ENCODE measurements around the gene CTAG2.

Gene CTAG2

GRCh38 chrX:154661899-154662298 is 8.5 kb upstream of the CTAG2 start:
- no peaks in the 10 kb centered on the region for H3K27me3 ChIP-seq (ENCODE audit: insufficient read depth, insufficient read length)
- no peak overlapping the region for H3K4me3 ChIP-seq (ENCODE audit: insufficient read length, low read depth)
- TF ChIP-seq SUZ12 (IDR thresholded peaks at IDR 0.05; ENCODE audit: extremely low read depth, insufficient read depth, insufficient read length), result no peak
- no peak for TF ChIP-seq ZNF274 (IDR thresholded peaks at IDR 0.05; ENCODE audit: low read depth, low read length)
- no peak for TF ChIP-seq YY1 (IDR thresholded peaks at IDR 0.05; ENCODE audit: insufficient read depth, insufficient read length)
- DNase-seq (ENCODE audit: low read depth, low spot score), result no peak
- no peaks in the 10 kb centered on the region for H3K36me3 ChIP-seq (ENCODE audit: insufficient read depth, insufficient read length, low read length)
- 0 out of 2 replicates have a peak, but pooled peaks cover 9% of the 10 kb centered on the region for H3K9me3 ChIP-seq (ENCODE audit: insufficient read depth, low read length)
- H3K9ac ChIP-seq (ENCODE audit: insufficient read length, low read depth), result no peak overlapping the region
- H3K4me1 ChIP-seq (ENCODE audit: insufficient read depth, insufficient read length), result no peaks in the 10 kb centered on the region

GRCh38 chrX:154661170-154661569 is 7.8 kb upstream of the CTAG2 start:
- TF ChIP-seq SUZ12 (IDR thresholded peaks at IDR 0.05; ENCODE audit: extremely low read depth, insufficient read depth, insufficient read length), result no peak
- TF ChIP-seq ZNF274 (IDR thresholded peaks at IDR 0.05; ENCODE audit: low read depth, low read length), result no peak
- no peak for TF ChIP-seq YY1 (IDR thresholded peaks at IDR 0.05; ENCODE audit: insufficient read depth, insufficient read length)
- H3K9ac ChIP-seq (ENCODE audit: insufficient read length, low read depth), result no peak overlapping the region
- no peak for DNase-seq (ENCODE audit: low read depth, low spot score)
- H3K9me3 ChIP-seq (ENCODE audit: insufficient read depth, low read length), result 0 out of 2 replicates have a peak, but pooled peaks cover 9% of the 10 kb centered on the region
- H3K4me1 ChIP-seq (ENCODE audit: insufficient read depth, insufficient read length), result no peaks in the 10 kb centered on the region
- no peak overlapping the region for H3K4me3 ChIP-seq (ENCODE audit: insufficient read length, low read depth)
- H3K36me3 ChIP-seq (ENCODE audit: insufficient read depth, insufficient read length, low read length), result no peaks in the 10 kb centered on the region
- no peaks in the 10 kb centered on the region for H3K27me3 ChIP-seq (ENCODE audit: insufficient read depth, insufficient read length)

- Histone ChIP-seq H3K9ac (ENCODE audit: insufficient read length, low read depth) (no peak overlapping the region), H3K27me3 (ENCODE audit: insufficient read depth, insufficient read length) (no peaks in the 10 kb centered on the region), H3K4me1 (ENCODE audit: insufficient read depth, insufficient read length) (no peaks in the 10 kb centered on the region), H3K36me3 (ENCODE audit: insufficient read depth, insufficient read length, low read length) (no peaks in the 10 kb centered on the region), H3K4me3 (ENCODE audit: insufficient read length, low read depth) (no peak overlapping the region), H3K9me3 (ENCODE audit: insufficient read depth, low read length) (0 out of 2 replicates have a peak, but pooled peaks cover 9% of the 10 kb centered on the region)
- no peak for DNase-seq (ENCODE audit: low read depth, low spot score)
- TF ChIP-seq YY1 (IDR thresholded peaks at IDR 0.05; ENCODE audit: insufficient read depth, insufficient read length), result no peak
- TF ChIP-seq ZNF274 (IDR thresholded peaks at IDR 0.05; ENCODE audit: low read depth, low read length), result no peak
- TF ChIP-seq SUZ12 (IDR thresholded peaks at IDR 0.05; ENCODE audit: extremely low read depth, insufficient read depth, insufficient read length), result no peak
These were observed 7.2 kb upstream of the CTAG2 start for GRCh38 chrX:154660541-154660940.

GRCh38 chrX:154658957-154659356 is 5.6 kb upstream of the CTAG2 start:
- Histone ChIP-seq H3K27me3 (ENCODE audit: insufficient read depth, insufficient read length) (no peaks in the 10 kb centered on the region), H3K4me3 (ENCODE audit: insufficient read length, low read depth) (no peak overlapping the region), H3K9ac (ENCODE audit: insufficient read length, low read depth) (no peak overlapping the region), H3K9me3 (ENCODE audit: insufficient read depth, low read length) (0 out of 2 replicates have a peak, but pooled peaks cover 9% of the 10 kb centered on the region), H3K36me3 (ENCODE audit: insufficient read depth, insufficient read length, low read length) (no peaks in the 10 kb centered on the region), H3K4me1 (ENCODE audit: insufficient read depth, insufficient read length) (no peaks in the 10 kb centered on the region)
- TF ChIP-seq YY1 (IDR thresholded peaks at IDR 0.05; ENCODE audit: insufficient read depth, insufficient read length), result no peak
- no peak for TF ChIP-seq SUZ12 (IDR thresholded peaks at IDR 0.05; ENCODE audit: extremely low read depth, insufficient read depth, insufficient read length)
- no peak for TF ChIP-seq ZNF274 (IDR thresholded peaks at IDR 0.05; ENCODE audit: low read depth, low read length)
- no peak for DNase-seq (ENCODE audit: low read depth, low spot score)

GRCh38 chrX:154658187-154658586 is 4.8 kb upstream of the CTAG2 start:
- Histone ChIP-seq H3K36me3 (ENCODE audit: insufficient read depth, insufficient read length, low read length) (no peaks in the 10 kb centered on the region), H3K4me1 (ENCODE audit: insufficient read depth, insufficient read length) (no peaks in the 10 kb centered on the region), H3K4me3 (ENCODE audit: insufficient read length, low read depth) (no peak overlapping the region), H3K9ac (ENCODE audit: insufficient read length, low read depth) (no peak overlapping the region), H3K9me3 (ENCODE audit: insufficient read depth, low read length) (0 out of 2 replicates have a peak, but pooled peaks cover 8% of the 10 kb centered on the region), H3K27me3 (ENCODE audit: insufficient read depth, insufficient read length) (no peaks in the 10 kb centered on the region)
- TF ChIP-seq SUZ12 (IDR thresholded peaks at IDR 0.05; ENCODE audit: extremely low read depth, insufficient read depth, insufficient read length) (no peak), YY1 (IDR thresholded peaks at IDR 0.05; ENCODE audit: insufficient read depth, insufficient read length) (no peak), ZNF274 (IDR thresholded peaks at IDR 0.05; ENCODE audit: low read depth, low read length) (no peak)
- DNase-seq (ENCODE audit: low read depth, low spot score), result no peak

GRCh38 chrX:154657226-154657805 is 3.9 kb upstream of the CTAG2 start:
- H3K4me3 ChIP-seq (ENCODE audit: insufficient read length, low read depth), result no peak overlapping the region
- H3K4me1 ChIP-seq (ENCODE audit: insufficient read depth, insufficient read length), result no peaks in the 10 kb centered on the region
- no peak overlapping the region for H3K9ac ChIP-seq (ENCODE audit: insufficient read length, low read depth)
- TF ChIP-seq ZNF274 (IDR thresholded peaks at IDR 0.05; ENCODE audit: low read depth, low read length) (no peak), YY1 (IDR thresholded peaks at IDR 0.05; ENCODE audit: insufficient read depth, insufficient read length) (no peak), SUZ12 (IDR thresholded peaks at IDR 0.05; ENCODE audit: extremely low read depth, insufficient read depth, insufficient read length) (no peak)
- no peaks in the 10 kb centered on the region for H3K36me3 ChIP-seq (ENCODE audit: insufficient read depth, insufficient read length, low read length)
- no peak for DNase-seq (ENCODE audit: low read depth, low spot score)
- H3K9me3 ChIP-seq (ENCODE audit: insufficient read depth, low read length), result no peaks in the 10 kb centered on the region
- no peaks in the 10 kb centered on the region for H3K27me3 ChIP-seq (ENCODE audit: insufficient read depth, insufficient read length)

GRCh38 chrX:154655786-154656185 is 2.4 kb upstream of the CTAG2 start:
- Histone ChIP-seq H3K9ac (ENCODE audit: insufficient read length, low read depth) (no peak overlapping the region), H3K9me3 (ENCODE audit: insufficient read depth, low read length) (no peaks in the 10 kb centered on the region), H3K27me3 (ENCODE audit: insufficient read depth, insufficient read length) (no peaks in the 10 kb centered on the region), H3K36me3 (ENCODE audit: insufficient read depth, insufficient read length, low read length) (no peaks in the 10 kb centered on the region), H3K4me3 (ENCODE audit: insufficient read length, low read depth) (no peak overlapping the region), H3K4me1 (ENCODE audit: insufficient read depth, insufficient read length) (no peaks in the 10 kb centered on the region)
- no peak for TF ChIP-seq ZNF274 (IDR thresholded peaks at IDR 0.05; ENCODE audit: low read depth, low read length)
- DNase-seq (ENCODE audit: low read depth, low spot score), result no peak
